ENCODE results near the gene ACE.

GRCh38 chr17:63452962-63453551 lies 23.8 kb upstream of the ACE start:
- TF ChIP-seq TAF1 (conservative IDR thresholded peaks at IDR 0.05) (no peak), YY1 (IDR thresholded peaks at IDR 0.05) (no peak), GABPA (IDR thresholded peaks at IDR 0.05 in 1 of 2, conservative IDR thresholded peaks at IDR 0.05 in 1 of 2) (no peak), CTCF (IDR thresholded peaks at IDR 0.05; ENCODE audit: low read depth, low read length, missing input control) (no peak), SP1 (IDR thresholded peaks at IDR 0.05) (no peak)
- TF ChIP-seq, protein P1, sequence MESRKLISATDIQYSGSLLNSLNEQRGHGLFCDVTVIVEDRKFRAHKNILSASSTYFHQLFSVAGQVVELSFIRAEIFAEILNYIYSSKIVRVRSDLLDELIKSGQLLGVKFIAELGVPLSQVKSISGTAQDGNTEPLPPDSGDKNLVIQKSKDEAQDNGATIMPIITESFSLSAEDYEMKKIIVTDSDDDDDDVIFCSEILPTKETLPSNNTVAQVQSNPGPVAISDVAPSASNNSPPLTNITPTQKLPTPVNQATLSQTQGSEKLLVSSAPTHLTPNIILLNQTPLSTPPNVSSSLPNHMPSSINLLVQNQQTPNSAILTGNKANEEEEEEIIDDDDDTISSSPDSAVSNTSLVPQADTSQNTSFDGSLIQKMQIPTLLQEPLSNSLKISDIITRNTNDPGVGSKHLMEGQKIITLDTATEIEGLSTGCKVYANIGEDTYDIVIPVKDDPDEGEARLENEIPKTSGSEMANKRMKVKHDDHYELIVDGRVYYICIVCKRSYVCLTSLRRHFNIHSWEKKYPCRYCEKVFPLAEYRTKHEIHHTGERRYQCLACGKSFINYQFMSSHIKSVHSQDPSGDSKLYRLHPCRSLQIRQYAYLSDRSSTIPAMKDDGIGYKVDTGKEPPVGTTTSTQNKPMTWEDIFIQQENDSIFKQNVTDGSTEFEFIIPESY (IDR thresholded peaks at IDR 0.05), result no peak
